Activated CD8-positive, alpha-beta memory T cell treated with anti-CD3 and anti-CD28 coated beads, Interleukin-2, amount 10 ng/mL, durations not matched to agents 7 days and 5 days (primary cell): ENCODE data around the gene RXRA. TPM values are rescaled to one million over a fixed set of nuclear protein-coding genes. Genes with fewer than 3 reads are reported as not detected.

ENCODE experiments used
- ATAC-seq: fragments of 150-1000 bp; cut with Tn5 transposase; one replicate; pipeline ENCODE4 v1.10.0; 2021; ENCODE audit warnings: moderate library complexity
- CTCF ChIA-PET: fragments of 350-600 bp; sonication (Branson Sonifier 250); formaldehyde crosslinking; loops from one replicate; lab custom pipeline; 2021; ENCODE audit warnings: antibody characterized with exemption; lab: Charles Lee
- DNase-seq: peaks from one replicate; pipeline ENCODE4 v3.0.0-alpha.2; 2020
- H3K27ac Mint-ChIP-seq: one replicate; pipeline ENCODE4 v1.8.0; 2021; ENCODE audit warnings: mild to moderate bottlenecking, mixed read lengths
- H3K27me3 Mint-ChIP-seq: one replicate; pipeline ENCODE4 v1.8.0; 2021; ENCODE audit warnings: mixed read lengths
- H3K36me3 Mint-ChIP-seq: one replicate; pipeline ENCODE4 v1.8.0; 2021; ENCODE audit warnings: mild to moderate bottlenecking, mixed read lengths
- H3K4me1 Mint-ChIP-seq: one replicate; pipeline ENCODE4 v1.8.0; 2021; ENCODE audit warnings: mixed read lengths
- H3K4me3 Mint-ChIP-seq: one replicate; pipeline ENCODE4 v1.8.0; 2021; ENCODE audit warnings: mild to moderate bottlenecking, moderate library complexity, mixed read lengths
- H3K9me3 Mint-ChIP-seq: one replicate; pipeline ENCODE4 v1.8.0; 2022; ENCODE audit warnings: low read depth, mixed read lengths
- total RNA-seq, 2 experiments: library from RNA; stranded (reverse); gene quantifications; one replicate each; pipeline ENCODE4 v1.2.3, GENCODE V29; 2021

Gene RXRA
- total RNA-seq, 2 experiments from 2014 or later = 0.91 to 1.5 TPM

DNA sequence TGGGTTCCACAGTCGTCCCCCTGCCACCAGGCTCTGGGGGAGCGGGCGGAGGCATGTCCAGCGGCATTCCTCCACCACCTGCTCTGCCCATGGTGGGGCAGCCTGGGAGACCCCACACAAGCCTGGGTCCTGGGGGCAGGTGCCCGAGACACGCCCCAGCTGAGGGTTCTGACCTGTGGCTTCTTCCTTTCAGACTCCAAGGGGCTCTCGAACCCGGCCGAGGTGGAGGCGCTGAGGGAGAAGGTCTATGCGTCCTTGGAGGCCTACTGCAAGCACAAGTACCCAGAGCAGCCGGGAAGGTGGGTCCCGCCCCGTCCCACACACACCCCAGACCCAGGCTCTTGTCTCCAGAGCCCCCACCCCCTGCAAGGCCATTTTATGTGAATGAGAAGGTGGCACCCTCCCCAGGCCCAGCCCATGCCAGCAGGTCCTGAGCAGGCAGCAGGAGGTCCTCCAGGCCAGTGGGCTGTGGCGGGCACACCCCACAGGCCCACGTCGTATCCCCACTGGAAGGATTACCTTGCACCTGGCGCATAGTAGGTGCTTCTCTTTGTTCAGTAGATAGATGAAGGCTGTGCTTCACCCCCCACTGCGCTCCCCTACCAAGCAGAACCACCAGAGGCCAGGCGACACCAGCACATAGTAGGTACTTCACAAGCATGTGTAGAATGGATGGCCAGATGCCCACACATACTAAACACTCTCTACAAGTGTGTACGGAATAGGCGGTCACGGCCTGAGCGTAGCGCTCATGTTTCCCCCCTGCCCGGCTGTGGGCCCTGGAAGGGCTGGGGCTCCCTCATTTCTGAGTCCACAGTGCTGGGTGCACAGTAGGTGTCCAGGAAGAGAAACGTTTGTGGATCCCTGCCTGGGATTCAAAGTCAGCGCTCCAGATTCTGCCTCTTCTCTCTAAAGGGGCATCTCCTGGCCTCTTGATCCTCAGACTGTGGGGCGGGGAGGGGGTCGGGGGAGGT, 107.9 kb downstream of the RXRA start:
- no peaks in the 10 kb centered on the region for H3K27me3 Mint-ChIP-seq
- CTCF ChIA-PET = interaction anchor here (1.0 kb wide), 2 partner anchors 9 to 160 kb away, joined by 3 read pairs; no protein-coding TSS in a partner anchor
- ATAC-seq = no peak

DNA sequence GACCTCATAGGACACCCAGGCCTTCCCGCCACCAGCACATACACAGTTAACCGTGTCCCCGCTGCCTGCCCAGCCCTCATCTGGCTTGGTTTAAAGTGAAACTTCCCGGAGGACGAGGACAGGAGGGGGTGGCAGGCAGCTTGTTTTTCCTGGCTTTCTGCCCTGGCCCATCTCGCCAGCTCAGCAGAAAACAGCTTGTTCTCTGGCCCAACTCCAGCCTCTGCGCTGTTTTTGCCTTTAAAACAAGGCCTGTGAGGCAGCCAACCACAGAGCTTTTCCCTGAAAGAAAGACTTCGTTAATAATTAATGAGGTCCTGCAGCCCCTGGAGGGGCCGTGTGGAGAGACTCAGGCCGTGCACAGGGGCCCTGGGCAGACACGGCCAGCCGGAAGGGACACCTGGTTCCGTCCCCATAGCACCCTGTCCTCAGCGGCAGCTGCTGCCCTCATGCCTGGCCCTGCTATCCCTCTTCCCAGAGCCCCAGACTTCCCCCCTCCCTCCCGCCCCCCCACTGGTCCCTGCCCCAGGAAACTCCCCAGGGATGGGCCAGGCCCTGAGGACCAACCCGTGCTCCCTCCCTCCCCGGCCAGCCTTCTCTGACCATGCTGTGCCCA, 108.7 kb downstream of the RXRA start:
- no peak overlapping the region for H3K4me3 Mint-ChIP-seq
- peaks cover 4% of the 10 kb centered on the region for H3K27me3 Mint-ChIP-seq
- no peak overlapping the region for H3K27ac Mint-ChIP-seq
- H3K36me3 Mint-ChIP-seq = no peaks in the 10 kb centered on the region
- H3K4me1 Mint-ChIP-seq = no peaks in the 10 kb centered on the region
- no peaks in the 10 kb centered on the region for H3K9me3 Mint-ChIP-seq
- DNase-seq (no peak), ATAC-seq (no peak)
- CTCF ChIA-PET = interaction anchor here (1.0 kb wide), 2 partner anchors 8 to 161 kb away, joined by 3 read pairs; no protein-coding TSS in a partner anchor

More for the DNA sequence above, 107.9 kb downstream of the RXRA start:
- Mint-ChIP-seq H3K9me3 (no peaks in the 10 kb centered on the region), H3K4me1 (no peaks in the 10 kb centered on the region), H3K4me3 (no peak overlapping the region), H3K27ac (no peak overlapping the region), H3K36me3 (no peaks in the 10 kb centered on the region)
- no peak for DNase-seq

DNA sequence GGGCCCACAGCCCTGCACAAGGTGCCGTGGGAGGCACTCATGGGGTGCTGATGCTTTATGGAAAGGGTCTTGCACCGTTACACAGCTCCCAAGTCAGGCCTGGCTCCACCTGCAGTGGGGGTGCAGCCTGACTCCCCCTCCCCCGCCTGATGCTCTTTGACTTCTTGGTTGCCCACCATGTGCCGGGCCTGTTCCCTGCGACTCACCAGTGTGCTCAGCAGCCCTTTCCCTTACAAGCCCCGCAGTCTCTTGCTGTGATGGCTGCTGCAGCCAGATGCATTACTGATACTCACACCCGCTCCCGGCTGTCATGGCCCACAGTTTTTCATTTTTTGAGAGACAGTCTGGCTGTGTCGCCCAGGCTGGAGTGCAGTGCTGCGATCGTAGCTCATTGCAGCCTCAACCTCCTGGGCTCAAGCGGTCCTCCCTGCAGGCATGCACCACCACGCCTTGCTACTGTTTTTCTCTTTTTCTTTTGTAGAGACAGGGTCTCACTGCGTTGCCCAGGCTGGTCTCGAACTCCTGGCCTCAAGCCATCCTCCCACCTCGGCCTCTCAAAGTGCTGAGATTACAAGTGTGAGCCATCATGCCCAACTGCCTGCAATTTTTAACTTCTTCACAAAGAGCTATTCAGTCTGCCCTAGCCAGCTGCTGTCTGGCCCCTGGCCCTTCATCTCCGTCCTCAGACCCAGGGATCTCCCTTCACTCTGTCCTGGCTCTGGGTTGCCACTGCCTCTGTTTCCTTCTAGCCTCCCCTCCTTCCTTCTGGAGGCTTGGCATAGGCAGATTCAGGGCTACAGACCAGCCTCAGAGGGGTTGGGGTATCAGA, 109.5 kb downstream of the RXRA start:
- Mint-ChIP-seq H3K9me3 (no peaks in the 10 kb centered on the region), H3K27ac (no peak overlapping the region), H3K27me3 (peaks cover 4% of the 10 kb centered on the region), H3K4me1 (no peaks in the 10 kb centered on the region), H3K4me3 (no peak overlapping the region), H3K36me3 (no peaks in the 10 kb centered on the region)
- DNase-seq (no peak), ATAC-seq (no peak)
- CTCF ChIA-PET = interaction anchor here (1.0 kb wide), 1 partner anchor 162 kb away, joined by 3 read pairs; no protein-coding TSS in a partner anchor

DNA sequence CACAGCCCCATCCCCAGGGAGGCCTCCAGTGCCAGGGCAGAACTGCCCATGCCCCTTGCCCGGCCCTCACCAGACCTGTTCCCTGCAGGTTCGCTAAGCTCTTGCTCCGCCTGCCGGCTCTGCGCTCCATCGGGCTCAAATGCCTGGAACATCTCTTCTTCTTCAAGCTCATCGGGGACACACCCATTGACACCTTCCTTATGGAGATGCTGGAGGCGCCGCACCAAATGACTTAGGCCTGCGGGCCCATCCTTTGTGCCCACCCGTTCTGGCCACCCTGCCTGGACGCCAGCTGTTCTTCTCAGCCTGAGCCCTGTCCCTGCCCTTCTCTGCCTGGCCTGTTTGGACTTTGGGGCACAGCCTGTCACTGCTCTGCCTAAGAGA, 110.1 kb downstream of the RXRA start:
- no peak overlapping the region for H3K27ac Mint-ChIP-seq
- DNase-seq (no peak), ATAC-seq (no peak)
- H3K9me3 Mint-ChIP-seq = no peaks in the 10 kb centered on the region
- peaks cover 7% of the 10 kb centered on the region for H3K27me3 Mint-ChIP-seq
- no peaks in the 10 kb centered on the region for H3K36me3 Mint-ChIP-seq
- H3K4me3 Mint-ChIP-seq = no peak overlapping the region
- CTCF ChIA-PET = no interaction called here
- no peaks in the 10 kb centered on the region for H3K4me1 Mint-ChIP-seq

DNA sequence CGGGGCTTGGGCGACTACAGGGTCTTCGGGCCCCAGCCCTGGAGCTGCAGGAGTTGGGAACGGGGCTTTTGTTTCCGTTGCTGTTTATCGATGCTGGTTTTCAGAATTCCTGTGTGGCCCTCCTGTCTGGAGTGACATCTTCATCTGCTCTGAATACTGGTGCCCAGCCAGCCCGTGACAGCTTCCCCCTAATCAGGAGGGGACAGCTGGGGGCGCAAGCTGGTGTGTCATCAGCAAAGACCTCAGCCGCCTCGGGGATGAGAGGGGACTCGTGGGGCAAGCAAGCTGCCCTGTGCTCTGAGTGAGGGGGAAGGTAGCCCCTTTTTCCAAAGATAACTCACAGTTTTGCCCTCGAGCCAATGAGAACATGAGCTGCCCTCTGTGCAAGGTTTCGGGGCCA, 110.7 kb downstream of the RXRA start:
- H3K36me3 Mint-ChIP-seq = no peaks in the 10 kb centered on the region
- no peaks in the 10 kb centered on the region for H3K4me1 Mint-ChIP-seq
- CTCF ChIA-PET = no interaction called here
- no peak for ATAC-seq
- no peak overlapping the region for H3K4me3 Mint-ChIP-seq
- DNase-seq = no peak
- no peak overlapping the region for H3K27ac Mint-ChIP-seq
- H3K27me3 Mint-ChIP-seq = peaks cover 13% of the 10 kb centered on the region
- H3K9me3 Mint-ChIP-seq = no peaks in the 10 kb centered on the region

DNA sequence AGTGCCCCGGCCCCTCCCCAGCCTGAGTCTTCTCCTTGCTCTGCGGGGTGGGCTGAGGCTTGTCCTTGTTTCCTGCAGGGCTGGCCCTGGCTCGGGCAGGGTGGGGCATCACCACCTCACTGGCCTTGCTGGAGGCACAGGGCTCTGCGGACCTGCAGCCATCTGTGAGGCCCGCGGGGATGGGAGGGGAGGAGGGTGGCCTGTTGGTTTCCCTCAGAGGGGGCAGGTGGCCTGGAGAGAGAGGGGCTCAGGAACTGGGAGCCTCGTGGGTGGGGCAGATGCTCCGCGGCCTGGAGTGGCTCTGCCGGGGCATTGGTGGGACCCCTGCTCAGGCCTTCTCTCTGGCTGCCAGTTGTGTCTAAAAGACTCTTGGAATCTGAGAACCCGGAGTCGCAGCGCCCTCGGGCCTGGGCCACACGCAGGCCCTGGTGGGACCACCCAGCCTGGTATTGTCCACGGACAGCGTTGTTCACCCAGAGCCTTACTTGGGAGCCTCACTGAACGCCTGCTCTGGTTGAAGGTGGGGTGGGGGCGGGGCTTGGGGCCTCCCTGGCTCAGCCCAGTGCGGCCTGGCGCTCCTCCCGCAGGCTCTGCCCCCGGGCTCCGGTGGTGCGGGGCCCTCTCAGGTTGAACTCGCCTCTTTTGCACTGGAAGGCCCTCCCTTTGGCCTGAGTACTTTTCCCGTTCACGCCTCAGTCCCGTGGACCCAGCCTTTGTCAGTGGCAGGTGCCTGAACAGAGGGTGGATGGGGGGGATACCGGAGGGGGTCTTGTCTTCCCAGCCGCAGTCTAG, 111.3 kb downstream of the RXRA start:
- Mint-ChIP-seq H3K4me1 (no peaks in the 10 kb centered on the region), H3K36me3 (no peaks in the 10 kb centered on the region), H3K27ac (no peak overlapping the region), H3K27me3 (peaks cover 18% of the 10 kb centered on the region), H3K9me3 (no peaks in the 10 kb centered on the region), H3K4me3 (no peak overlapping the region)
- no peak for DNase-seq
- CTCF ChIA-PET = no interaction called here
- ATAC-seq = no peak

DNA sequence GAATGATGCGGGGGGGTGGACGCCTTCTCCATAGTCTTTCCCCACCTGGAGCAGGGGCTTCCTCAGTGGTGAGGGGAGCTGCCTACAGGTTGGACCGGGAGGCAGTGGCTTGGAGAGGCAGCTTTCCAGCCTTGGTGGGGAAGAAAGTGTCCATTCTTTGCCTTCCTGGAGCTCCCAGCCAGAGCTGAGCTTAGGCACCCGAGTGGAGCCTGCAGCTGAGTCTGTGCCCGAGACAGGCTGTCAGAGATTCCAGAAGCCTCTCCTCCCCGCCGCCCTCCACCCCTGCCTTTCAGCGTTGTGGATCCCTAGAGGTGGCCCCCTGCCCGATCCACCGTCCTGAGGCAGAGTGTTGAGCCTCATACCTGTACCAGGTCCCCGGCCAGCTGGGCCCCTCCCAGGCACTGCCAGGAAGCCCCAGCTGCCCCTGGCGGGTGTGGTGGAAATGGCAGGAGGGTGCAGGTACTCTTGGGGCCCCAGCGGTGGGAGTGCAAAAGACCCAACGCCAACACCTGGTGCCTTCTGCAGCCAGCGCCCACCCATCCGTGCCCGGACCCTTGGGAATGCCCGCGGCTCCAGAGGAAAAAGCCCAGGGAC, 112.0 kb downstream of the RXRA start:
- ATAC-seq (no peak), DNase-seq (no peak)
- no peak overlapping the region for H3K27ac Mint-ChIP-seq
- no peak overlapping the region for H3K4me3 Mint-ChIP-seq
- peaks cover 1% of the 10 kb centered on the region for H3K4me1 Mint-ChIP-seq
- H3K9me3 Mint-ChIP-seq = no peaks in the 10 kb centered on the region
- peaks cover 22% of the 10 kb centered on the region for H3K27me3 Mint-ChIP-seq
- CTCF ChIA-PET = no interaction called here
- H3K36me3 Mint-ChIP-seq = no peaks in the 10 kb centered on the region

DNA sequence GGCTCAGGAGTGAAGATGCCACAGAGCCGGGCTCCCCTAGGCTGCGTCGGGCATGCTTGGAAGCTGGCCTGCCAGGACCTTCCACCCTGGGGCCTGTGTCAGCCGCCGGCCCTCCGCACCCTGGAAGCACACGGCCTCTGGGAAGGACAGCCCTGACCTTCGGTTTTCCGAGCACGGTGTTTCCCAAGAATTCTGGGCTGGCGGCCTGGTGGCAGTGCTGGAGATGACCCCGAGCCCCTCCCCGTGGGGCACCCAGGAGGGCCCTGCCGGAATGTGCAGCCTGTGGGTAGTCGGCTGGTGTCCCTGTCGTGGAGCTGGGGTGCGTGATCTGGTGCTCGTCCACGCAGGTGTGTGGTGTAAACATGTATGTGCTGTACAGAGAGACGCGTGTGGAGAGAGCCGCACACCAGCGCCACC, 113.1 kb downstream of the RXRA start:
- H3K4me3 Mint-ChIP-seq = no peak overlapping the region
- no peak for ATAC-seq
- peaks cover 22% of the 10 kb centered on the region for H3K27me3 Mint-ChIP-seq
- no peaks in the 10 kb centered on the region for H3K36me3 Mint-ChIP-seq
- peaks cover 8% of the 10 kb centered on the region for H3K4me1 Mint-ChIP-seq
- H3K27ac Mint-ChIP-seq = no peak overlapping the region
- DNase-seq = no peak
- H3K9me3 Mint-ChIP-seq = no peaks in the 10 kb centered on the region
- CTCF ChIA-PET = no interaction called here

DNA sequence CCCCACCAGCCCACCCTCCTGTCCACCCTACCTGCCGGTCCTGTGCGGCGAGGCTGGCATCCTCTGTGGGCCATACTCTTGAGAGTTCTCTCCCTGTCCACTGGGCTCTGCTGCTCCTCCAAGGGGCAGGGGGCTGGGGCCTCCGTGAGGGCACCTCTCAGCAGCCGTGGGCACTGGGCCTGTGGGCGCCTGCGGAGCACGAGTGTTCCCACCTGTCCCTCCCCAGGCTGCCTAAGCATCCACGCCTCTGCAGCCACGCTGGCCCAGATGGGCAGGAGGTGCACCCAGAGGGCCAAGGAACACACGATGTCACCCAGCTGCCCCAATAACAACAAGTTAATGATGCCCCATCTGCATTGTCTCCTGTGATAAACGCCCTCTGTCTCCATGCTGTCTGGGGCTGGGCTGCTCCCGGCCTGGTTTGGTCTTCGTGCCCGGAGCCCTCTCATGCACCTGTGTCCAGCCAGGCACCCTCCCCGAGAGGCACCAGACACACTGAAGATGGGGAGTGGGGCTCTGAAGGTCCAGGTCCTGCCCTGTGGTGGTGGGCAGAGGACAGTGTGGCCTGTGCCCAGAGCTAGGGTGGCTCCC, 114.5 kb downstream of the RXRA start:
- Mint-ChIP-seq H3K4me1 (peaks cover 9% of the 10 kb centered on the region), H3K36me3 (no peaks in the 10 kb centered on the region), H3K9me3 (peaks cover 1% of the 10 kb centered on the region), H3K27me3 (peaks cover 30% of the 10 kb centered on the region), H3K4me3 (no peak overlapping the region), H3K27ac (no peak overlapping the region)
- CTCF ChIA-PET = no interaction called here
- DNase-seq = no peak
- ATAC-seq = no peak

DNA sequence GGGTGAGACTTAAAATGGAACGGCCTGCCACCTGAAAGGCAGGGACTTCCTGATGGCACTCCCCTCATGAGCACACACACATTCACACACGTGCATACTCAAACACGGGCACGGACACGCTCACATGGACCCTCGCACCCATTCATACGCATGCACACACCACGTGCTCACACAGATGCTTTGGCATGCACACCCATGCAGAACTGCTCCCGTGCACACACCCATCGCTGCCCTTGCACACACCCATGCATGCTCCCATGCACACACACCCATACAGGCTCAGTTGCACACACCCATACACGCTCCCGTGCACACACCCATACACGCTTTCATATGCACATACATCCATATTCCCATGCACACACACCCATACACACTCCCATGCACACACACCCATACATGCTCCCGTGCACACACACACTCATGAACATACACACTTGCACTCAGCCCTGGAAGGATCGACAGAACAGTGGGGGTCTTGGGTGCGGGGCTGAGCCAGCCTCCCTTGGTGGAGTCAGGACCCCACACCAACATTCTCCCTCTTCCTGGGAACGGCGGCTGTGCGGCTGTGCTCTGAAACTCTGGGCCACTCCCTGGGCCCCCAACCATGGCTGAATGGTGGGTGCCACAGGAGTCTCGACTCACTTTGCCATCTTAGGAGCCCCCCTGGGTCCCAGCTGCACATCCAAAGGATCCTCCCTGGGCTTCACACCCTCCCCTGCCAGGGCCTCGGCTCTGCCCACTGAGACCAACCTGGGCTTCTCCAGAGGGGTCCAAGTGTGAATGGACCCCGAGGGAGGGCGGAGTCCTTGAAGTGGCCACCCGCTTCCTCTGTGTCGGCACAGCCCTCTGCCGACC, 115.2 kb downstream of the RXRA start:
- no peak overlapping the region for H3K27ac Mint-ChIP-seq
- DNase-seq = no peak
- peaks cover 9% of the 10 kb centered on the region for H3K4me1 Mint-ChIP-seq
- no peaks in the 10 kb centered on the region for H3K36me3 Mint-ChIP-seq
- no peak for ATAC-seq
- peaks cover 30% of the 10 kb centered on the region for H3K27me3 Mint-ChIP-seq
- CTCF ChIA-PET = interaction anchor here (1.1 to 2.8 kb wide), 8 partner anchors 15 to 278 kb away, joined by 3 to 50 read pairs (median 10); partner anchors contain the start of gene RNU6ATAC
- H3K9me3 Mint-ChIP-seq = peaks cover 1% of the 10 kb centered on the region
- no peak overlapping the region for H3K4me3 Mint-ChIP-seq

DNA sequence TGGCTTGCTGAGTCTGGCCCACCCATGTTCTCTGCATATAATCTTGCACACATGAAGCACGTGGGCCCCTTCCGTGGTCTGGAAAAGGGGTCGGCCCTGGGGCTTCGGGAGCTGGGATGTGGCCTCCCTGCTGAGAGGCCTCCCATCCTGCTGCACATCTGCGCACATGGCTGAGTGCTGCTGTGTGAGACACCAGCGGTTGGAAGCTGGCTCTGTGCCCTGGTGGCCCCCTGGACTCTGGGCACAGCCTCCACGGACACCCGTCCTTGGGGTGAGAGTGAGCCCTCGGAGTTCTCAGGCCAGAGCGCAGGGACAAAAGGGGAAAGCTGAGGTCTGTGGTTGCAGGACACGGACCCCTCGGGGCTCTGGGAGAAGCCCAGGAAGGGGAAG, 115.8 kb downstream of the RXRA start:
- Mint-ChIP-seq H3K27ac (no peak overlapping the region), H3K9me3 (peaks cover 1% of the 10 kb centered on the region), H3K27me3 (peaks cover 30% of the 10 kb centered on the region), H3K4me1 (peaks cover 9% of the 10 kb centered on the region), H3K4me3 (no peak overlapping the region), H3K36me3 (no peaks in the 10 kb centered on the region)
- CTCF ChIA-PET = interaction anchor here (1.1 to 2.8 kb wide), 13 partner anchors 10 to 278 kb away, joined by 3 to 50 read pairs (median 7); partner anchors contain the start of gene RNU6ATAC
- DNase-seq (no peak), ATAC-seq (no peak)
